BE2C (cell line): ENCODE data around the gene TRIO.

ENCODE experiments used
- DNase-seq: peaks from one replicate; pipeline ENCODE4 v3.0.0-alpha.2; 2020
- H3K27me3 ChIP-seq: fragments of 250-450 bp; sonication (Bioruptor Pico); 2 replicates; pipeline ENCODE4 v1.5.1; 2020; ENCODE audit warnings: mild to moderate bottlenecking
- H3K36me3 ChIP-seq: fragments of 250-450 bp; sonication (Bioruptor Pico); 2 replicates; pipeline ENCODE4 v1.5.1; 2020; ENCODE audit warnings: mild to moderate bottlenecking
- H3K4me1 ChIP-seq: fragments of 250-450 bp; sonication (Bioruptor Pico); 2 replicates; pipeline ENCODE4 v1.5.1; 2020
- H3K4me3 ChIP-seq: 2 replicates; pipeline ENCODE4 v1.5.1; 2011; ENCODE audit warnings: low read depth, low read length
- H3K9me3 ChIP-seq: fragments of 250-450 bp; sonication (Bioruptor Pico); 2 replicates; pipeline ENCODE4 v1.5.1; 2020
- CTCF ChIP-seq: IDR thresholded peaks from 2 replicates; pipeline ENCODE4 v1.5.1; 2012; ENCODE audit warnings: mild to moderate bottlenecking, low read depth, low read length

Gene TRIO

GRCh38 chr5:14229734-14230133 is 86.6 kb downstream of the TRIO start:
- Histone ChIP-seq H3K4me3 (no peak overlapping the region), H3K9me3 (no peaks in the 10 kb centered on the region), H3K4me1 (no peaks in the 10 kb centered on the region), H3K27me3 (no peaks in the 10 kb centered on the region), H3K36me3 (no peaks in the 10 kb centered on the region)
- no peak for DNase-seq
- no peak for TF ChIP-seq CTCF

- Histone ChIP-seq H3K4me1 (no peaks in the 10 kb centered on the region), H3K36me3 (no peaks in the 10 kb centered on the region)
These were observed 88.0 kb downstream of the TRIO start for GRCh38 chr5:14231156-14231555.

GRCh38 chr5:14231890-14232289 is 88.7 kb downstream of the TRIO start:
- H3K9me3 ChIP-seq: no peaks in the 10 kb centered on the region
- no peak for DNase-seq
- TF ChIP-seq CTCF: no peak
- no peak overlapping the region for H3K4me3 ChIP-seq
- H3K4me1 ChIP-seq: no peaks in the 10 kb centered on the region
- H3K27me3 ChIP-seq: no peaks in the 10 kb centered on the region
- no peaks in the 10 kb centered on the region for H3K36me3 ChIP-seq

More at GRCh38 chr5:14231156-14231555, 88.0 kb downstream of the TRIO start:
- no peak for TF ChIP-seq CTCF
- DNase-seq: no peak
- no peaks in the 10 kb centered on the region for H3K9me3 ChIP-seq
- H3K27me3 ChIP-seq: no peaks in the 10 kb centered on the region
- H3K4me3 ChIP-seq: no peak overlapping the region

GRCh38 chr5:14234204-14234603 is 91.1 kb downstream of the TRIO start:
- H3K4me1 ChIP-seq: peaks cover 14% of the 10 kb centered on the region

GRCh38 chr5:14235872-14236271 is 92.7 kb downstream of the TRIO start:
- no peak for DNase-seq
- Histone ChIP-seq H3K9me3 (no peaks in the 10 kb centered on the region), H3K4me1 (peaks cover 20% of the 10 kb centered on the region), H3K4me3 (no peak overlapping the region), H3K27me3 (no peaks in the 10 kb centered on the region), H3K36me3 (no peaks in the 10 kb centered on the region)
- no peak for TF ChIP-seq CTCF

More at GRCh38 chr5:14234204-14234603, 91.1 kb downstream of the TRIO start:
- Histone ChIP-seq H3K36me3 (no peaks in the 10 kb centered on the region), H3K27me3 (no peaks in the 10 kb centered on the region), H3K9me3 (no peaks in the 10 kb centered on the region), H3K4me3 (no peak overlapping the region)
- no peak for TF ChIP-seq CTCF
- no peak for DNase-seq

DNA sequence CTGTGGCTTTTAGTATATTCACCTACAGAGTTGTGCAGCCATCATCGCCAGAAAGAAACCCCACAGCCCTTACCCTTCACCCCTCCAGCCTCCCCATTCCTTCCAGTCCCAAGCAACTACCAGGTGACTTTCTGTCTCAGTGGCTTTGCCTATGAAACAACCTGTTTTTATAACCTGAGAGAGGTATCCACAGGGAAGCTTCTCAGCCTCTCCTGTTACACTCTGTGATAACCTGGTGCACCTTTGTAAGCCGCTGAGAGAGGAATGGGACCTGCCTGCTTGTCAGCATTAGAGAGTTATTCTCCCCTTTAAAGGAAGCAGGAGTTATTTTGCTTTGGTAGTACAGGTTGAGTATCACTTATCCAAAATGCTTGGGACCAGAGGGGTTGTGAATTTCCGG is 93.6 kb downstream of the TRIO start:
- no peaks in the 10 kb centered on the region for H3K36me3 ChIP-seq
- H3K9me3 ChIP-seq: no peaks in the 10 kb centered on the region
- no peak for DNase-seq
- TF ChIP-seq CTCF: no peak
- H3K27me3 ChIP-seq: no peaks in the 10 kb centered on the region
- H3K4me3 ChIP-seq: no peak overlapping the region
- peaks cover 25% of the 10 kb centered on the region for H3K4me1 ChIP-seq
